HG02852 (cell line): Measurements from ENCODE around the gene FRK.
"Not testable (repeated sequence)": the region's sequence is repeated elsewhere in the genome, so short reads cannot be mapped to it uniquely, and the experiment has no call there.

ENCODE experiments used
- ATAC-seq: cut with Tn5 transposase; IDR thresholded peaks from one replicate; pipeline ENCODE4 v1.9.1; 2021; ENCODE audit warnings: mild to moderate bottlenecking, moderate library complexity; ENCODE audit not compliant: unreplicated experiment

Gene FRK

GRCh38 chr6:115954740-115955139, 106.0 kb downstream of the FRK start:
- ATAC-seq, result no peak

- ATAC-seq, result no peak
These were observed 111.9 kb downstream of the FRK start for GRCh38 chr6:115948751-115949150.

GRCh38 chr6:115947966-115948541, 112.6 kb downstream of the FRK start:
- ATAC-seq, result no peak

- ATAC-seq, result no peak
These were observed 114.9 kb downstream of the FRK start for GRCh38 chr6:115945812-115946211.

- ATAC-seq, result no peak
These were observed 115.4 kb downstream of the FRK start for GRCh38 chr6:115945306-115945705.

GRCh38 chr6:115944829-115945228, 115.9 kb downstream of the FRK start:
- ATAC-seq, result not testable (repeated sequence)

GRCh38 chr6:115937502-115937901, 123.2 kb downstream of the FRK start:
- not testable (repeated sequence) for ATAC-seq

- no peak for ATAC-seq
These were observed 125.3 kb downstream of the FRK start for GRCh38 chr6:115935361-115935760.

GRCh38 chr6:115934829-115935228, 125.9 kb downstream of the FRK start:
- ATAC-seq, result no peak

GRCh38 chr6:115934145-115934544, 126.5 kb downstream of the FRK start:
- ATAC-seq, result no peak

GRCh38 chr6:115932481-115932880, 128.2 kb downstream of the FRK start:
- peak; percentile 62 for ATAC-seq

GRCh38 chr6:115928000-115928399, 132.7 kb downstream of the FRK start:
- not testable (repeated sequence) for ATAC-seq

GRCh38 chr6:115922971-115923370, 137.7 kb downstream of the FRK start:
- no peak for ATAC-seq

GRCh38 chr6:115914098-115914497, 146.6 kb downstream of the FRK start:
- ATAC-seq, result no peak

GRCh38 chr6:115909923-115910546, 150.7 kb downstream of the FRK start:
- ATAC-seq, result no peak

- no peak for ATAC-seq
These were observed 151.7 kb downstream of the FRK start for GRCh38 chr6:115908906-115909559.

- no peak for ATAC-seq
These were observed 155.2 kb downstream of the FRK start for GRCh38 chr6:115905471-115905870.

GRCh38 chr6:115902436-115902835, 158.3 kb downstream of the FRK start:
- no peak for ATAC-seq

GRCh38 chr6:115901896-115902295, 158.8 kb downstream of the FRK start:
- no peak for ATAC-seq

- ATAC-seq, result peak; percentile 61
These were observed 160.9 kb downstream of the FRK start for GRCh38 chr6:115899730-115900282.

GRCh38 chr6:115898246-115898645, 162.4 kb downstream of the FRK start:
- ATAC-seq, result no peak

- no peak for ATAC-seq
These were observed 164.1 kb downstream of the FRK start for GRCh38 chr6:115896538-115897129.
